HG03575 (cell line): Measurements from ENCODE around the gene USP33.
"Not testable (repeated sequence)": the region's sequence is repeated elsewhere in the genome, so short reads cannot be mapped to it uniquely, and the experiment has no call there.

Experiments
- ATAC-seq: cut with Tn5 transposase; IDR thresholded peaks from one replicate; pipeline ENCODE4 v1.9.1; 2021; ENCODE audit not compliant: unreplicated experiment, insufficient number of reproducible peaks, low FRiP score; ENCODE audit errors: extremely low read depth

USP33 gene

GRCh38 chr1:77744576-77744975 lies 15.1 kb downstream of the USP33 start:
- ATAC-seq, result no peak

GRCh38 chr1:77742011-77742555 lies 17.6 kb downstream of the USP33 start:
- no peak for ATAC-seq

GRCh38 chr1:77741316-77741715 lies 18.3 kb downstream of the USP33 start:
- ATAC-seq, result no peak

- no peak for ATAC-seq
These were observed 20.4 kb downstream of the USP33 start for GRCh38 chr1:77739235-77739634.

GRCh38 chr1:77732090-77732489 lies 27.6 kb downstream of the USP33 start:
- ATAC-seq, result no peak

GRCh38 chr1:77725706-77726105 lies 33.9 kb downstream of the USP33 start:
- ATAC-seq, result no peak

- no peak for ATAC-seq
These were observed 41.5 kb downstream of the USP33 start for GRCh38 chr1:77718181-77718580.

GRCh38 chr1:77716065-77716464 lies 43.6 kb downstream of the USP33 start:
- ATAC-seq, result no peak

- no peak for ATAC-seq
These were observed 49.9 kb downstream of the USP33 start for GRCh38 chr1:77709727-77710126.

- ATAC-seq, result no peak
These were observed 53.3 kb downstream of the USP33 start for GRCh38 chr1:77706321-77706720.

GRCh38 chr1:77704736-77705135 lies 54.9 kb downstream of the USP33 start:
- ATAC-seq, result no peak

- not testable (repeated sequence) for ATAC-seq
These were observed 60.0 kb downstream of the USP33 start for GRCh38 chr1:77699673-77700072.

- no peak for ATAC-seq
These were observed 62.2 kb downstream of the USP33 start for GRCh38 chr1:77697441-77697840.

- ATAC-seq, result no peak
These were observed 70.7 kb downstream of the USP33 start for GRCh38 chr1:77688939-77689338.

- no peak for ATAC-seq
These were observed 72.1 kb downstream of the USP33 start for GRCh38 chr1:77687519-77687906.

- no peak for ATAC-seq
These were observed 72.7 kb downstream of the USP33 start for GRCh38 chr1:77686796-77687518.

- ATAC-seq, result peak; percentile 29
These were observed 76.2 kb downstream of the USP33 start for GRCh38 chr1:77683160-77684148.

GRCh38 chr1:77682460-77683159 lies 77.0 kb downstream of the USP33 start, which contains the start of gene ZZZ3:
Gene ZZZ3, minus strand, starts transcription at chr1:77682658. Its CDS starts 49,304 bp downstream, at chr1:77633354.
- ATAC-seq, result peak; percentile 76

GRCh38 chr1:77680173-77680572 lies 79.5 kb downstream of the USP33 start:
- ATAC-seq, result no peak
